HEK293 (cell line): ENCODE results near the gene RNF214.

Experiments used
- CTCF ChIA-PET: fragments of 350-600 bp; formaldehyde crosslinking; extraction: SDS; loops from one replicate; lab custom pipeline; 2021; ENCODE audit warnings: antibody characterized with exemption; lab: Yijun Ruan, JAX
- POLR2A ChIA-PET: fragments of 300-600 bp; formaldehyde crosslinking; extraction: SDS; loops from one replicate; lab custom pipeline; 2020; ENCODE audit warnings: antibody characterized with exemption, inconsistent platforms; lab: Yijun Ruan, JAX
- H3K27ac ChIP-seq: fragments of 200-500 bp; sonication (Bioruptor generic); 2 replicates; pipeline ENCODE4 v1.5.1; 2014; ENCODE audit warnings: low read depth, low read length, control low read depth, inconsistent platforms; ENCODE audit errors: extremely low read depth
- H3K36me3 ChIP-seq, 2 experiments: fragments of 200-500 bp in 1 of 2; sonication (Bioruptor generic) in 1 of 2; 1 replicate in 1 of 2; 2 replicates in 1 of 2; pipeline ENCODE4 v1.5.1; 2014 to 2017; ENCODE audit warnings: inconsistent platforms in 2 of 2, low read length in 2 of 2; ENCODE audit not compliant: control insufficient read depth in 2 of 2, insufficient read depth in 1 of 2
- H3K4me1 ChIP-seq: fragments of 200-500 bp; sonication (Bioruptor generic); 2 replicates; pipeline ENCODE4 v1.5.1; 2014; ENCODE audit warnings: mild to moderate bottlenecking, low read length, inconsistent platforms; ENCODE audit not compliant: control insufficient read depth, insufficient read depth
- H3K4me3 ChIP-seq: 2 replicates; pipeline ENCODE4 v1.5.1; 2011; ENCODE audit warnings: low read depth, mild to moderate bottlenecking, control low read depth, low read length, moderate library complexity
- H3K9me3 ChIP-seq: fragments of 200-500 bp; sonication (Bioruptor generic); 2 replicates; pipeline ENCODE4 v1.5.1; 2014; ENCODE audit warnings: low read depth, low read length, inconsistent platforms; ENCODE audit not compliant: control insufficient read depth, insufficient read depth
- KLF9 ChIP-seq: fragments of 450-650 bp; formaldehyde crosslinking; IDR thresholded peaks from 2 replicates; pipeline ENCODE4 v1.5.1; 2016; ENCODE audit warnings: missing biosample characterization, missing genetic modification characterization, low read depth
- PRDM10 ChIP-seq: fragments of 450-650 bp; formaldehyde crosslinking; IDR thresholded peaks from 2 replicates; pipeline ENCODE4 v1.5.1; 2016; ENCODE audit warnings: missing biosample characterization, missing genetic modification characterization
- TRIM28 ChIP-seq: IDR thresholded peaks from 2 replicates; pipeline ENCODE4 v1.6.1; 2011; ENCODE audit warnings: low read length, control low read depth, borderline replicate concordance
- ZEB2 ChIP-seq: fragments of 450-650 bp; formaldehyde crosslinking; IDR thresholded peaks from 2 replicates; pipeline ENCODE4 v1.5.1; 2016; ENCODE audit warnings: missing biosample characterization, missing genetic modification characterization
- ZFP3 ChIP-seq: fragments of 450-650 bp; formaldehyde crosslinking; IDR thresholded peaks from 2 replicates; pipeline ENCODE4 v1.5.1; 2016; ENCODE audit warnings: low read depth, missing biosample characterization, missing genetic modification characterization
- ZNF138 ChIP-seq: fragments of 450-650 bp; formaldehyde crosslinking; IDR thresholded peaks from 2 replicates; pipeline ENCODE4 v1.5.1; 2016; ENCODE audit warnings: missing biosample characterization, missing genetic modification characterization, borderline replicate concordance
- ZNF24 ChIP-seq: fragments of 450-650 bp; formaldehyde crosslinking; IDR thresholded peaks from 2 replicates; pipeline ENCODE4 v1.5.1; 2016; ENCODE audit warnings: missing biosample characterization, missing genetic modification characterization
- ZNF302 ChIP-seq: fragments of 450-650 bp; formaldehyde crosslinking; IDR thresholded peaks from 2 replicates; pipeline ENCODE4 v1.5.1; 2016; ENCODE audit warnings: missing biosample characterization, missing genetic modification characterization, low read depth
- ZNF324 ChIP-seq: fragments of 450-650 bp; formaldehyde crosslinking; IDR thresholded peaks from 2 replicates; pipeline ENCODE4 v1.5.1; 2016; ENCODE audit warnings: missing biosample characterization, missing genetic modification characterization
- ZNF335 ChIP-seq: fragments of 450-650 bp; formaldehyde crosslinking; conservative IDR thresholded peaks from 2 replicates; pipeline ENCODE4 v1.5.1; 2016; ENCODE audit warnings: missing biosample characterization, missing genetic modification characterization
- ZNF391 ChIP-seq: fragments of 450-650 bp; formaldehyde crosslinking; IDR thresholded peaks from 2 replicates; pipeline ENCODE4 v1.5.1; 2016; ENCODE audit warnings: low read depth, missing biosample characterization, missing genetic modification characterization, borderline replicate concordance
- ZNF398 ChIP-seq: fragments of 450-650 bp; formaldehyde crosslinking; IDR thresholded peaks from 2 replicates; pipeline ENCODE4 v1.5.1; 2017; ENCODE audit warnings: missing biosample characterization, missing genetic modification characterization
- ZNF423 ChIP-seq: fragments of 450-650 bp; formaldehyde crosslinking; IDR thresholded peaks from 2 replicates; pipeline ENCODE4 v1.5.1; 2016; ENCODE audit warnings: missing biosample characterization, missing genetic modification characterization
- ZNF433 ChIP-seq: fragments of 450-650 bp; formaldehyde crosslinking; IDR thresholded peaks from 2 replicates; pipeline ENCODE4 v1.5.1; 2016; ENCODE audit warnings: missing biosample characterization, missing genetic modification characterization, low read depth
- ZNF510 ChIP-seq: fragments of 450-650 bp; formaldehyde crosslinking; IDR thresholded peaks from 2 replicates; pipeline ENCODE4 v1.5.1; 2018; ENCODE audit warnings: mild to moderate bottlenecking, missing genetic modification characterization, missing biosample characterization; ENCODE audit not compliant: insufficient replicate concordance
- ZNF677 ChIP-seq: fragments of 450-650 bp; IDR thresholded peaks from 2 replicates; pipeline ENCODE4 v1.5.0; 2018; ENCODE audit warnings: missing biosample characterization, mild to moderate bottlenecking, missing genetic modification characterization, moderate library complexity
- TF ChIP-seq, protein P1 (sequence below): fragments of 450-650 bp; formaldehyde crosslinking; IDR thresholded peaks from 2 replicates; pipeline ENCODE4 v1.5.1; 2016; ENCODE audit warnings: missing biosample characterization, missing genetic modification characterization
- TF ChIP-seq, protein P2 (sequence below): fragments of 450-650 bp; formaldehyde crosslinking; optimal IDR thresholded peaks from 2 replicates; pipeline ENCODE3; 2016; ENCODE audit warnings: missing biosample characterization, mild to moderate bottlenecking, missing genetic modification characterization
- TF ChIP-seq, protein P3 (sequence below): fragments of 450-650 bp; formaldehyde crosslinking; IDR thresholded peaks from 2 replicates; pipeline ENCODE4 v1.5.1; 2016; ENCODE audit warnings: missing biosample characterization, missing genetic modification characterization

RNF214 gene

DNA sequence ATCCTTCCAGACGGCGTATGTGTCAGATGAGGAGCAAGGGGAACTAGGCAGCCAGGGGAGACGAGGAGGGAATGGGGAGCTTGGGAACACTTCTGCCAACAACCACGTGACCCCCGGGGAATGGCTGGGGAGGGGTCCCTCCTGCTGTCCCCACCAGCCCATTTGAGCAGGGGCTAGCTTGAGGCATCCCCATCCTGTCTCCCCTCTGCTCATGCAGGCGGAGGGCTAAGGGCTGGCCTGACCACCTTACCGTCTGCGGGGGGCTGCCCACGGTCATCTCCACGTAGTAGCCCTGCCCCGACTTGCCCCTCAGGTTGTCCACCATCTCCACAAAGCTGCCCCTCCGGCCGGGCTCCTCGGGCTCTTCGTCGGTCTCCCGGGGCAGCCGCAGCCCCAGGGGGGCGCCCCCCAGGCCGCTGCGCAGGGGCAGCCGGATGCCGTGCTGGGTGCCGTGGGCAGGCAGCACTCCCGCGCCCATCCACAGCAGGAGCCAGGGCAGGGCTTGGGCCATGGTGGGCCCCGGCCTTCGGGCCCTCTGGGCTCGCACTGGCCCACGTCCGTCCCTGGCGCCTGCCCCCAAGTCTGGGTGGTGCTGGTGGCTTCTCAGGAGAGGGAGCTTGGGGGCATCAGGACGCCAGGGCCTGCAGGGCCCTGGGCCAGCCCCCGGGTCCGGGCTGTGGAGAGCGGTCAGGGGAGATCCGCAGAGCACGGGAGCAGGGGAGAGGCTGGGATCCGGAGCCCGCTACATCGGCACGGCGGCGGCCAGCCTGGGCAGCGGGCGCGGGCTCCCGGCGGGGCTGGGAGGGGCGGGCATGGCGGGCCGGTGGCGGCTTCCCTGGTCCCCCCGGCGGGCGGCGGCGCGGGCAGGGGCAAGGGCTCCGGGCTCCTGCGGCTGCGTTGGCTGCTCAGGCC lies 83.1 kb downstream of the RNF214 start (continued):
- TF ChIP-seq, protein P1, sequence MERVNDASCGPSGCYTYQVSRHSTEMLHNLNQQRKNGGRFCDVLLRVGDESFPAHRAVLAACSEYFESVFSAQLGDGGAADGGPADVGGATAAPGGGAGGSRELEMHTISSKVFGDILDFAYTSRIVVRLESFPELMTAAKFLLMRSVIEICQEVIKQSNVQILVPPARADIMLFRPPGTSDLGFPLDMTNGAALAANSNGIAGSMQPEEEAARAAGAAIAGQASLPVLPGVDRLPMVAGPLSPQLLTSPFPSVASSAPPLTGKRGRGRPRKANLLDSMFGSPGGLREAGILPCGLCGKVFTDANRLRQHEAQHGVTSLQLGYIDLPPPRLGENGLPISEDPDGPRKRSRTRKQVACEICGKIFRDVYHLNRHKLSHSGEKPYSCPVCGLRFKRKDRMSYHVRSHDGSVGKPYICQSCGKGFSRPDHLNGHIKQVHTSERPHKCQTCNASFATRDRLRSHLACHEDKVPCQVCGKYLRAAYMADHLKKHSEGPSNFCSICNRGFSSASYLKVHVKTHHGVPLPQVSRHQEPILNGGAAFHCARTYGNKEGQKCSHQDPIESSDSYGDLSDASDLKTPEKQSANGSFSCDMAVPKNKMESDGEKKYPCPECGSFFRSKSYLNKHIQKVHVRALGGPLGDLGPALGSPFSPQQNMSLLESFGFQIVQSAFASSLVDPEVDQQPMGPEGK (tag by site-specific recombination), result no peak; the same call in 1 of the 2 replicates
- TF ChIP-seq ZNF391 (tag by site-specific recombination) (no peak), ZNF324 (tag by site-specific recombination) (no peak)
- TF ChIP-seq, all 188 proteins: peak for 11

- H3K4me3 ChIP-seq, result peak within 1 kb of the TSS; percentile 82
- H3K36me3 ChIP-seq, result peaks cover 0 to 8% of the 10 kb centered on the region in 2 experiments; a peak in 1 of 3 replicates
- peaks cover 8% of the 10 kb centered on the region; the same call in 1 of the 2 replicates for H3K4me1 ChIP-seq
- ChIA-PET CTCF (interaction anchor here (0.6 to 1.5 kb wide), 7 partner anchors 10 to 153 kb away, joined by 3 to 8 read pairs (median 3); partner anchors contain the start of gene PCSK7), POLR2A (interaction anchor here (1.0 to 2.7 kb wide), 3 partner anchors 12 to 84 kb away, joined by 3 to 19 read pairs (median 6); partner anchors contain the start of genes CEP164, PCSK7 and RNF214)
- no peaks in the 10 kb centered on the region for H3K9me3 ChIP-seq
- H3K27ac ChIP-seq, result peak within 1 kb of the TSS; percentile 52; the same call in 1 of the 2 replicates
- TF ChIP-seq KLF9 (tag by site-specific recombination) (peak; percentile 38; the same call in 1 of the 2 replicates), ZNF302 (tag by site-specific recombination) (no peak), ZNF335 (peak; percentile 75), ZEB2 (tag by site-specific recombination) (no peak), ZNF24 (tag by site-specific recombination) (0 out of 2 replicates have a peak, but pooled peaks have one; percentile 41), PRDM10 (tag by site-specific recombination) (peak; percentile 56), ZNF398 (tag by site-specific recombination) (0 out of 2 replicates have a peak, but pooled peaks have one; percentile 6), TRIM28 (peak; percentile 46; the same call in 1 of the 2 replicates), ZNF423 (tag by site-specific recombination) (no peak), ZNF510 (tag by site-specific recombination) (no peak), ZNF433 (no peak), ZFP3 (tag by site-specific recombination) (no peak), ZNF138 (tag by site-specific recombination) (no peak), ZNF677 (tag by site-specific recombination) (no peak)
- TF ChIP-seq, protein P2, sequence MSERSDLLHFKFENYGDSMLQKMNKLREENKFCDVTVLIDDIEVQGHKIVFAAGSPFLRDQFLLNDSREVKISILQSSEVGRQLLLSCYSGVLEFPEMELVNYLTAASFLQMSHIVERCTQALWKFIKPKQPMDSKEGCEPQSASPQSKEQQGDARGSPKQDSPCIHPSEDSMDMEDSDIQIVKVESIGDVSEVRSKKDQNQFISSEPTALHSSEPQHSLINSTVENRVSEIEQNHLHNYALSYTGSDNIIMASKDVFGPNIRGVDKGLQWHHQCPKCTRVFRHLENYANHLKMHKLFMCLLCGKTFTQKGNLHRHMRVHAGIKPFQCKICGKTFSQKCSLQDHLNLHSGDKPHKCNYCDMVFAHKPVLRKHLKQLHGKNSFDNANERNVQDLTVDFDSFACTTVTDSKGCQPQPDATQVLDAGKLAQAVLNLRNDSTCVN (tag by site-specific recombination), result peak; percentile 19
- TF ChIP-seq, protein P3, sequence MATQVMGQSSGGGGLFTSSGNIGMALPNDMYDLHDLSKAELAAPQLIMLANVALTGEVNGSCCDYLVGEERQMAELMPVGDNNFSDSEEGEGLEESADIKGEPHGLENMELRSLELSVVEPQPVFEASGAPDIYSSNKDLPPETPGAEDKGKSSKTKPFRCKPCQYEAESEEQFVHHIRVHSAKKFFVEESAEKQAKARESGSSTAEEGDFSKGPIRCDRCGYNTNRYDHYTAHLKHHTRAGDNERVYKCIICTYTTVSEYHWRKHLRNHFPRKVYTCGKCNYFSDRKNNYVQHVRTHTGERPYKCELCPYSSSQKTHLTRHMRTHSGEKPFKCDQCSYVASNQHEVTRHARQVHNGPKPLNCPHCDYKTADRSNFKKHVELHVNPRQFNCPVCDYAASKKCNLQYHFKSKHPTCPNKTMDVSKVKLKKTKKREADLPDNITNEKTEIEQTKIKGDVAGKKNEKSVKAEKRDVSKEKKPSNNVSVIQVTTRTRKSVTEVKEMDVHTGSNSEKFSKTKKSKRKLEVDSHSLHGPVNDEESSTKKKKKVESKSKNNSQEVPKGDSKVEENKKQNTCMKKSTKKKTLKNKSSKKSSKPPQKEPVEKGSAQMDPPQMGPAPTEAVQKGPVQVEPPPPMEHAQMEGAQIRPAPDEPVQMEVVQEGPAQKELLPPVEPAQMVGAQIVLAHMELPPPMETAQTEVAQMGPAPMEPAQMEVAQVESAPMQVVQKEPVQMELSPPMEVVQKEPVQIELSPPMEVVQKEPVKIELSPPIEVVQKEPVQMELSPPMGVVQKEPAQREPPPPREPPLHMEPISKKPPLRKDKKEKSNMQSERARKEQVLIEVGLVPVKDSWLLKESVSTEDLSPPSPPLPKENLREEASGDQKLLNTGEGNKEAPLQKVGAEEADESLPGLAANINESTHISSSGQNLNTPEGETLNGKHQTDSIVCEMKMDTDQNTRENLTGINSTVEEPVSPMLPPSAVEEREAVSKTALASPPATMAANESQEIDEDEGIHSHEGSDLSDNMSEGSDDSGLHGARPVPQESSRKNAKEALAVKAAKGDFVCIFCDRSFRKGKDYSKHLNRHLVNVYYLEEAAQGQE, result no peak
Measured at GRCh38 chr11:117316197-117316961, 83.9 kb downstream of the RNF214 start, which contains the start of gene BACE1. TSS of gene BACE1 (minus strand) at chr11:117316256. CDS start at chr11:117315795, 461 bp downstream.
